ENCODE results near the gene DMAP1.

DMAP1 gene

GRCh38 chr1:44227211-44227610 lies 13.9 kb downstream of the DMAP1 start:
- no peak for TF ChIP-seq CTCF (IDR thresholded peaks at IDR 0.05; ENCODE audit: borderline replicate concordance, control extremely low read depth, extremely low read depth, insufficient read depth, missing control alignments)
- in situ Hi-C loops (cut with MboI; ENCODE audit: low sequenced_read_pairs, unreplicated experiment) = loop anchor here (10.0 kb wide), 1 partner anchor 378 kb away; no protein-coding TSS in a partner anchor
- no peak for DNase-seq (ENCODE audit: low spot score)

- no peak for DNase-seq (ENCODE audit: low spot score)
- in situ Hi-C loops (cut with MboI; ENCODE audit: low sequenced_read_pairs, unreplicated experiment) = loop anchor here (10.0 kb wide), 1 partner anchor 377 kb away; no protein-coding TSS in a partner anchor
- no peak for TF ChIP-seq CTCF (IDR thresholded peaks at IDR 0.05; ENCODE audit: borderline replicate concordance, control extremely low read depth, extremely low read depth, insufficient read depth, missing control alignments)
These were observed 14.9 kb downstream of the DMAP1 start for GRCh38 chr1:44228218-44228617.

- in situ Hi-C loops (cut with MboI; ENCODE audit: low sequenced_read_pairs, unreplicated experiment) = loop anchor here (10.0 kb wide), 1 partner anchor 375 kb away; no protein-coding TSS in a partner anchor
- no peak for DNase-seq (ENCODE audit: low spot score)
- no peak for TF ChIP-seq CTCF (IDR thresholded peaks at IDR 0.05; ENCODE audit: borderline replicate concordance, control extremely low read depth, extremely low read depth, insufficient read depth, missing control alignments)
These were observed 16.3 kb downstream of the DMAP1 start for GRCh38 chr1:44229435-44230167.

- in situ Hi-C loops (cut with MboI; ENCODE audit: low sequenced_read_pairs, unreplicated experiment) = no loop called here
- no peak for TF ChIP-seq CTCF (IDR thresholded peaks at IDR 0.05; ENCODE audit: borderline replicate concordance, control extremely low read depth, extremely low read depth, insufficient read depth, missing control alignments)
- no peak for DNase-seq (ENCODE audit: low spot score)
These were observed 17.5 kb downstream of the DMAP1 start for GRCh38 chr1:44230796-44231195.

- DNase-seq (ENCODE audit: low spot score) = no peak
- no peak for TF ChIP-seq CTCF (IDR thresholded peaks at IDR 0.05; ENCODE audit: borderline replicate concordance, control extremely low read depth, extremely low read depth, insufficient read depth, missing control alignments)
- in situ Hi-C loops (cut with MboI; ENCODE audit: low sequenced_read_pairs, unreplicated experiment) = no loop called here
These were observed 20.3 kb downstream of the DMAP1 start for GRCh38 chr1:44233593-44233992.

- TF ChIP-seq CTCF (IDR thresholded peaks at IDR 0.05; ENCODE audit: borderline replicate concordance, control extremely low read depth, extremely low read depth, insufficient read depth, missing control alignments) = no peak
- DNase-seq (ENCODE audit: low spot score) = no peak
- in situ Hi-C loops (cut with MboI; ENCODE audit: low sequenced_read_pairs, unreplicated experiment) = no loop called here
These were observed 22.5 kb downstream of the DMAP1 start for GRCh38 chr1:44235808-44236207.
